Retinal pigment epithelial cell (primary cell): ENCODE data around the gene TBC1D14.
"Not testable (repeated sequence)": the region's sequence is repeated elsewhere in the genome, so short reads cannot be mapped to it uniquely, and the experiment has no call there.

Source experiments
- DNase-seq: peaks from one replicate; pipeline ENCODE4 v3.0.0-alpha.2; 2010; ENCODE audit warnings: low read depth
- H3K4me3 ChIP-seq: 2 replicates; pipeline ENCODE4 v1.5.1; 2011; ENCODE audit warnings: mild to moderate bottlenecking, low read length, control low read depth, moderate library complexity
- CTCF ChIP-seq: conservative IDR thresholded peaks from 2 replicates; pipeline ENCODE4 v1.5.1; 2011; ENCODE audit warnings: low read depth, low read length, control low read depth, inconsistent platforms

Gene TBC1D14

GRCh38 chr4:7077371-7077770 is 167.7 kb downstream of the TBC1D14 start:
- no peak for TF ChIP-seq CTCF
- no peak for DNase-seq
- H3K4me3 ChIP-seq, result no peak overlapping the region

- DNase-seq, result no peak
- H3K4me3 ChIP-seq, result no peak overlapping the region
- no peak for TF ChIP-seq CTCF
Observed at GRCh38 chr4:7078025-7078424, 168.4 kb downstream of the TBC1D14 start.

GRCh38 chr4:7079483-7079882 is 169.9 kb downstream of the TBC1D14 start:
- DNase-seq, result not testable (repeated sequence)

GRCh38 chr4:7079909-7080308 is 170.3 kb downstream of the TBC1D14 start:
- H3K4me3 ChIP-seq, DNase-seq: not testable (repeated sequence)

More at GRCh38 chr4:7079483-7079882, 169.9 kb downstream of the TBC1D14 start:
- not testable (repeated sequence) for H3K4me3 ChIP-seq
